Left ventricle myocardium inferior (tissue), 1 donor: ENCODE measurements around the gene RALA. TPM values are rescaled to one million over a fixed set of nuclear protein-coding genes. Genes with fewer than 3 reads are reported as not detected.

ENCODE experiments used
- DNase-seq: peaks from one replicate; pipeline ENCODE4 v3.0.0-alpha.2; 2020
- H3K27ac ChIP-seq: fragments of 200-600 bp; replicated peaks from 2 replicates; pipeline ENCODE4 v1.8.0; 2021
- H3K27me3 ChIP-seq: fragments of 200-600 bp; 2 replicates; pipeline ENCODE4 v1.8.0; 2021; ENCODE audit warnings: low read depth
- H3K36me3 ChIP-seq: fragments of 200-600 bp; 2 replicates; pipeline ENCODE4 v1.8.0; 2021
- H3K4me1 ChIP-seq: fragments of 200-600 bp; 2 replicates; pipeline ENCODE4 v1.8.0; 2021
- H3K4me3 ChIP-seq: fragments of 200-600 bp; 2 replicates; pipeline ENCODE4 v1.8.0; 2021; ENCODE audit warnings: mild to moderate bottlenecking, moderate library complexity
- H3K9me3 ChIP-seq: fragments of 200-600 bp; replicated peaks from 2 replicates; pipeline ENCODE4 v1.8.0; 2021
- intact Hi-C: fragments of 100-400 bp; cut with micrococcal nuclease; formaldehyde crosslinking; loops from one replicate; pipeline ENCODE4 v1.11.0; 2022
- total RNA-seq: library from RNA; stranded (reverse); fragmentation: NEBNext Ultra II Directional; extraction: Animal tissue kit (Norgen Biotek cat#: 25700); gene quantifications from one replicate; pipeline ENCODE4 v1.2.1, GENCODE V29; 2021
- TF ChIP-seq, protein P1 (sequence below): fragments of 200-600 bp; IDR thresholded peaks from 2 replicates; pipeline ENCODE4 v1.8.0; 2021; ENCODE audit warnings: antibody characterized with exemption, mild to moderate bottlenecking, borderline replicate concordance
- donor health status: DM: no; HTN: yes; CAD: no; lungs with severe emphysema.

RALA gene
- total RNA-seq, 1 donor from 2014 or later, result 29.1 TPM

DNA sequence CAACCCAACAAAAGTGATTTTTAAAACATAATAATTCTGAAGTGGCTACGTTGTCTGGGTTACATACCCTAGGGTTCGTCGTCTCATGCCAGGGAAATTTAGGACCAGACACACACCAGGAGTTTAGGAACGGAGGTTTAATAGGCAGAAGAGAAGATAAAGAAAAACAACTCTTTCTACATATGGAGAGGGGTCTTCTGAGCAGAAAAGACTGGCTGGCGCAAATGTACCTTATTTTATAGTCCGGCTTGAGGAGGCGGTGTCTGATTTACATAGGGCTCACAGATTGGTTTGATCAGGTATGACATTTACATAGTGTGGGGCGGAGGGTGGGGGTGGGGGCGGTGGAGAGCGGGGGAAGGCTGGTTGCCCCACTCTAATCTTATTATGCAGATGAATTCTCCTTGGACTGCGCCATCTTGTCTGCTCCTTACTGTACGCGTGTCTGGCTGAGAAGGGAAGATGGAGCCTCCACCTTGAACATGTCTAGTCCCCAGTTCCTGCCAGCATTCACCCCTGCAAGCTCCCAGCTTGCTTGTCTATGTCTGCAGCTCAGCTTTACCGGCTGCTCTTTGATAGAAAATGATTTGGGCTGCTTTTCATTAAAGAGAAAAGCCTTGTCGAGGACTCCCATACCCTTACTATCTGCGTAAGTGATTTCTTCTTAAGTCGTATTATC lies 98.7 kb downstream of the RALA start:
- Histone ChIP-seq H3K27ac (no peak overlapping the region), H3K4me3 (no peak overlapping the region), H3K4me1 (no peaks in the 10 kb centered on the region), H3K27me3 (no peaks in the 10 kb centered on the region), H3K9me3 (no peaks in the 10 kb centered on the region), H3K36me3 (no peaks in the 10 kb centered on the region)
- DNase-seq, result no peak
- TF ChIP-seq, protein P1, sequence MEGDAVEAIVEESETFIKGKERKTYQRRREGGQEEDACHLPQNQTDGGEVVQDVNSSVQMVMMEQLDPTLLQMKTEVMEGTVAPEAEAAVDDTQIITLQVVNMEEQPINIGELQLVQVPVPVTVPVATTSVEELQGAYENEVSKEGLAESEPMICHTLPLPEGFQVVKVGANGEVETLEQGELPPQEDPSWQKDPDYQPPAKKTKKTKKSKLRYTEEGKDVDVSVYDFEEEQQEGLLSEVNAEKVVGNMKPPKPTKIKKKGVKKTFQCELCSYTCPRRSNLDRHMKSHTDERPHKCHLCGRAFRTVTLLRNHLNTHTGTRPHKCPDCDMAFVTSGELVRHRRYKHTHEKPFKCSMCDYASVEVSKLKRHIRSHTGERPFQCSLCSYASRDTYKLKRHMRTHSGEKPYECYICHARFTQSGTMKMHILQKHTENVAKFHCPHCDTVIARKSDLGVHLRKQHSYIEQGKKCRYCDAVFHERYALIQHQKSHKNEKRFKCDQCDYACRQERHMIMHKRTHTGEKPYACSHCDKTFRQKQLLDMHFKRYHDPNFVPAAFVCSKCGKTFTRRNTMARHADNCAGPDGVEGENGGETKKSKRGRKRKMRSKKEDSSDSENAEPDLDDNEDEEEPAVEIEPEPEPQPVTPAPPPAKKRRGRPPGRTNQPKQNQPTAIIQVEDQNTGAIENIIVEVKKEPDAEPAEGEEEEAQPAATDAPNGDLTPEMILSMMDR, result no peak
- intact Hi-C loops, result no loop called here

DNA sequence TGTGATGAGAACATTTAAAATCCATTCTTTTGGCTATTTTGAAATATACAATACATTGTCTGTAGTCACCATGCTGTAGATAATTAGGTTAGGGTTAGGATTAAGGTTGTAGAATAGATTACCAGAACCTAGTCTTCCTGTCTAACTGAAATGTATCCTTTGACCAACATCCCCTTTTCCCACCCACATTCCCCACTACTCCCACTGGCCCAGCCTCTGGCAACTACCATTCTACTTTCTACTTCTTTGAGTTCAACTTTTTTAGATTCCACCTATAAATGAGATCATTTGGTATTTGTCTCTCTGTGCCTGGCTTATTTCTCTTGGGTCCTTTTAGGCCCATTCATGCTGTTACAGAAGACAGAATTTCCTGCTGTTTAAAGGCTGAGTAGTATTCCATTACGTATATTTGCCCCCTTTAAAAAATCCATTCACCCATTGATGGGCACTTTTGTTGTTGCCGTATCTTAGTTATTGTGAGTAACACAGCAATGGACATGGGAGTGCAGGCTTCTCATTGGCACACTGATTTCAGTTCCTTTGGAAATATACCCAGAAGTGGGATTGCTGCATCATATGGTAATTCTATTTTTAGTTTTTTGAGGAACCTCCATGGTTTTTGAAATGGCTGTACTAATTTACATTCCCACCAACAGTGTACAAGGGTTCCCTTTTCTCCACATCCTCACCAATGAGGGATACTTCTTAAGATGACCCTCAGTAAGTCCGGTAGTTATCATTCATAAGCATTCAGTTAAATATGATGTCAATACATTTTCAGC lies 104.0 kb downstream of the RALA start:
- Histone ChIP-seq H3K9me3 (no peaks in the 10 kb centered on the region), H3K4me1 (peaks cover 5% of the 10 kb centered on the region), H3K27me3 (no peaks in the 10 kb centered on the region), H3K4me3 (no peak overlapping the region), H3K36me3 (no peaks in the 10 kb centered on the region), H3K27ac (no peak overlapping the region)
- TF ChIP-seq, protein P1, result no peak
- intact Hi-C loops, result no loop called here
- DNase-seq, result no peak

DNA sequence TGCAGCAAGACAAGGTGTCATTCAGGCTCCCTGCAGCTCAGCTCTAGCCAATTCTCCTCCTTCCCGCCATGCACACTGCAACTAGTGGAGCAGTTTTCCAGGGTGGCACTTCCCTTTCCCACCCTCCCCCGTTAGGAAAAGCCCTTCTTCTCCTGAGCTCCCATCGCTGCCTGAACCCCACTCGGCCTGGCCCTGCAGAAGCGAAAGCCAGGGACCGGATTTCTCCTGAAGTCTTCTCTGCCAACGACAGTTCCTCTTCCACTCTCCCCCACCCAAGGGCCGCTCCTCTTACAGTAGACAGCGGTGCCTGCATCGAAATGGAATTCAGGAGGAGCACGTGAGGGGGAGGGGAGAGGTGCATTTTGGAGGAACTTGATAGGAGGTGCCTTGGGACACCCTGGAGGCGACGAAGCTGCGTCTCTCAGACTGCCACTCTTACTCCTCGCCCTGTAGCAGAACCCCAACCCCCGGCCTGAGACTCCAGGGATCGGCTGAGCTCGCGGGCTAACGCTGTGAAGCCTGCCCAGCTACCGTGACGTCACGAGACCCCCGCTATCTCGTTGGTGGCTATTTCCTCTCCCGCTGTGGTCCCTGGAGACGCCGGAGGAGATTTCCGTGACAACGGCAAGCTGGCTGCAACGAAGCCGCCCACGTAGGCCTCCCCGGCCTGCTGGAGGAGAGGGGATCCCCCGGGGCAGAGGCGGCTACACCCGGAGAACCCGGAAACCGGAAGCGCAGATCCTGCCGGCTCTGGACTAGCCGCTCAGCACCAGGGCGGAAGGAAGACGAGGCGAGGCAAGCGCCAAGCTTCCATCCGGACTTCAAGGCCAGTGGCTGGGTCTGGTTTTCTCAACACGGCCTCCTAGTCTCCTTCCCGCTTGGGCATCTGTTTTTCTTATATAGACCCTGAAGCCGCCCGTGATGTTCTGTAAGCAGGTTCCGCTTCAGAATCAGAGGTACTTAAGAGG lies 109.7 kb downstream of the RALA start:
- peaks cover 29% of the 10 kb centered on the region for H3K4me1 ChIP-seq
- H3K27ac ChIP-seq, result peak overlapping the region; percentile 80
- peak overlapping the region; percentile 71 for H3K4me3 ChIP-seq
- H3K27me3 ChIP-seq, result no peaks in the 10 kb centered on the region
- TF ChIP-seq, protein P1, result no peak
- no peaks in the 10 kb centered on the region for H3K9me3 ChIP-seq
- intact Hi-C loops, result loop anchor here (10.0 kb wide), 1 partner anchor 108 kb away; the partner anchor contains the start of gene RALA
- H3K36me3 ChIP-seq, result no peaks in the 10 kb centered on the region
- DNase-seq, result peak; percentile 96

DNA sequence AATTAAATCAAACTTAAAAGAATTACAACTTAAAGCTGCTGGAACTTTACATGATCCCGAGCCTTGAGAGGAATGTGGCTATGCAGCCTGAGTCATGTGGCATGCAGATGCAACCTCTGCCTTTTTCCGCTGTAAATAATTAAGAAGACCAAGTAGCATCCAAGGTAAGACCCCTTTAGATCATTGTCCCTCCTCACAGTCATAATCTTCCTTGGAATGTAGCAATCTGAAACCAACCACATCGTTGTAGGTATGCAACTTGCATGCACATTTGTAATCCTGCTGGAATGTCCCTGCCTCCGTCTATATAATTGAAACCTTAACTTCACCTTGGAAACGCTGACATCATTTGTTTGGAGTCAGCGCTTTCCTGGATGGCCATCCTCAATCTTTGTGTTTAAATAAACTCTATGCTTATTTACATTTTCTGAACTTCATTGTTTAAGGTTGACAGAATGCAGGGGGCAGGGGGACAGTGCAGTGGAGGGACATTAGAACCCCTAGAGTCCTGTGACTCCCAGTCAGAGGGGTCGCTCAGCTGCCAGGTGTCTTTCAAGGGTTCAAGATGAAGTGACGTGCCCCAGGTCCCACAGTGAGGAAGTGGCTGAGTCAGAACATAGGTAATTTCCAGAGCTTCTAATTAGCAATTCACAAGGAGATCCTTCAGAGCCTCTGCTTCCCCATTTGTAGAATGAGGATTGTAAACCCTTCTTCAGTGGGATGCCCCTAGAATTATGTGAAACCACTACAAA lies 110.7 kb downstream of the RALA start:
- H3K36me3 ChIP-seq, result no peaks in the 10 kb centered on the region
- intact Hi-C loops, result loop anchor here (10.0 kb wide), 1 partner anchor 109 kb away; the partner anchor contains the start of gene RALA
- H3K9me3 ChIP-seq, result no peaks in the 10 kb centered on the region
- H3K27ac ChIP-seq, result peak overlapping the region; percentile 80
- DNase-seq, result no peak
- no peaks in the 10 kb centered on the region for H3K27me3 ChIP-seq
- TF ChIP-seq, protein P1, result no peak
- peak overlapping the region; percentile 71 for H3K4me3 ChIP-seq
- H3K4me1 ChIP-seq, result peaks cover 29% of the 10 kb centered on the region

DNA sequence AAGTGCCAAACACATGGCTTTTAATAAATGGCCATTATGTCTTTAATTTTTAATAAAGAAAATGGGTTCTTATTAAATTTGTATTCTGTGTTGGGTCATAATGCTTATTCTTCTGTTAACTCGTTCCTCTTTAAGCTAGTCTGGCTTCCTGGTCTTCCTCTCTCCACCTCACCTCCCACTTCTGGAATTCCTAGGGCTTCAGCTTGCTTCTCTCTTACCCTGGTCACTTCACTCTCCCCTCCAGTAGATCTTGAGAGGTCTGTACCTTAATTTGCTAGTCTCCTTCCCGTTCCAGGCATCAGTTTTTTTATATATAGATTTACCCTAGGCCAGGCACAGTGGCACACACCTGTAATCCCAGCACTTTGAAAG lies 111.2 kb downstream of the RALA start:
- Histone ChIP-seq H3K27me3 (no peaks in the 10 kb centered on the region), H3K9me3 (no peaks in the 10 kb centered on the region), H3K4me3 (peak overlapping the region; percentile 71), H3K36me3 (no peaks in the 10 kb centered on the region), H3K27ac (no peak overlapping the region), H3K4me1 (peaks cover 29% of the 10 kb centered on the region)
- intact Hi-C loops, result loop anchor here (10.0 kb wide), 1 partner anchor 110 kb away; the partner anchor contains the start of gene RALA
- TF ChIP-seq, protein P1, result no peak
- DNase-seq, result no peak
